GM12891 (cell line): ENCODE measurements around the gene USP40.

Experiments
- PAX5 ChIP-seq: IDR thresholded peaks from 2 replicates; pipeline ENCODE4 v1.6.1; 2011; ENCODE audit warnings: low read length, moderate library complexity, mild to moderate bottlenecking; ENCODE audit not compliant: insufficient read depth, severe bottlenecking
- POLR2A ChIP-seq: IDR thresholded peaks from 2 replicates; pipeline ENCODE4 v1.6.1; 2011; ENCODE audit warnings: low read depth, low read length, control low read depth
- POLR2AphosphoS5 ChIP-seq: IDR thresholded peaks from 2 replicates; pipeline ENCODE4 v1.6.1; 2011; ENCODE audit warnings: low read depth, low read length, control low read depth
- SPI1 ChIP-seq: IDR thresholded peaks from 2 replicates; pipeline ENCODE4 v1.6.1; 2011; ENCODE audit warnings: low read depth, low read length, control low read depth
- TAF1 ChIP-seq: IDR thresholded peaks from 2 replicates; pipeline ENCODE4 v1.6.1; 2011; ENCODE audit warnings: low read depth, low read length, control low read depth

GRCh38 chr2:233611284-233611683 is 44.7 kb upstream of the USP40 start:
- TF ChIP-seq SPI1, result no peak
- no peak for TF ChIP-seq POLR2AphosphoS5
- TF ChIP-seq POLR2A, result no peak
- no peak for TF ChIP-seq TAF1
- no peak for TF ChIP-seq PAX5
